HG03342 (cell line): ENCODE data around the gene APOB.

Experiments used
- ATAC-seq: cut with Tn5 transposase; IDR thresholded peaks from one replicate; pipeline ENCODE4 v1.9.1; 2021; ENCODE audit warnings: mild to moderate bottlenecking, moderate library complexity; ENCODE audit not compliant: unreplicated experiment

APOB gene

DNA sequence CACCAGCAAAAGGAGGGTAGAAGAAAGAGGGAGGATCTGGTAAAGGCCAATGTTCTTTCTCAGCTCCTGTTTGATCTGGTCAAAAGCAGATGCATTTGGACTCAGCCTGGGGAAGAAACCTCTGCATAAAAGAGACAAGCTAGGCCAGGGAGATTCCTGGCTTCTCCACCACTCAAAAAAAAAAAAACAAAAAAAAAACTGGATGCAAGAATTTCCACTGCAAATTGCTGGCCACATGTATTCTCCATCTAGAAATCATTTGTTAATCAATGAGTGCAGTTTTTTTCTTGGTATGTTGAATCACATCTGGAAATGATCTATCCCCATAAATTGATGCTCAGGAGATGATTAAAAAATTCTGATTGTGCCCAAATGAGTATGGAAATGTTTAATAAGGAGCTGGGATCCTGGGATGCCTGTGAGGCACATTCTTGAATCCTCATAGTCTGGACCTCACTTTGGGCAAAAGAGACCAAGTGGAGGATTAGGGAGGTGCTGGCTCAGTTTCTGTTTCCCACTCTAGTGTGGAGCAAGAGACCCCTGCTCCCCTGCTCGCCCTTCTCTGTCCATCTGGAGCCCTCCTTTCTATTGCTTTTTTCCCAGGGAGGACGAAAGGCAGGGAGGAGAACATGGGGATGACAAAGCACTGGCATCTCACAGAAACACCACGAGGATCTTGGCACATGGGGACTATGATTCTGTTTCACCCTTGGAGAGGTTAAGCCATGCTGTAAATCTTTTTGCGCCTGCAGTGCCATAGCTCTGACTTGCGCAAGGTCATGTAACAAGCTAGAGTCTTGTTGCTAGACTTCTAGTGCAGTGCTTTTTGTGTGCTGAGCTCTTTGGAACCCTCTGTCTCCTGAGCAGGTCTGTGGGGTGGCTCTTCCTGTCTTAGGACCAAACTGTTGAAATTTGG lies 57.6 kb downstream of the APOB start:
- no peak for ATAC-seq

DNA sequence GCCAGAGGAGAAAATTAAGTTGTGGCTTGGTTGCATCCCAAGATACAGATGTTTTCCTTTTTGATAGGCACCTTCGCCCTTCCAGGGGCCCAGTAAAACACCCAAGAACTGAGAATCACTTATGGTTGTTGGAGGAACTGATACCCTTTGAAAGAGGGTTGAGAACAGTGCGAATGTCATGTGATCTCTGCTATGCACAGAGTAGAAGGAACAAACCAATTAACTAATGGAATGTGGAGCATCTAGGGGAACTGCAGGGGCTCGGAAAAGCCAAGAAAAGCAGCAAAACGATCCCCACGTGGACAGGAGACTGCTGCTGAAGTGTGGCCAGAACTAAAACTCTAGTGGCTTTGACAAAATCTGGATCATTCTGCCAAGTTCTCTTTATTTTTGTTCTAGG lies 58.8 kb downstream of the APOB start:
- no peak for ATAC-seq

DNA sequence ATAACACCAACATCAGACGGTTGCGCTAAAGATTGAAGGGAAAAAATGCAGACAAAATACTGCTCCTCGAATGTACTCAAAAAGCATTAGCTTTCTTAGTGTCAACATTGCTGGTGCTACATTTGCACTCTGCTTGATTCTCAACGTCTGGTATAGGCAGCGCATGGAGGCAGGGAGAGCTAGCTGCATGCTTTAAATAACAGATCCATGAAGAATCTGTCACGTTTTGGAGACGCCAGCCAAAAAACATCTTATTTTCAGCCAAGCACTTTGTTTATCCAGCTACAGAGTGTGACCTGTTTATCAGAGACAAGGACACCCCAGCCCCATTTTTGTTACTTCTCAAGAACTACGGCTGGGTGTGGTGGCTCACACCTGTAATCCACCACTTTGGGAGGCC lies 59.5 kb downstream of the APOB start:
- ATAC-seq = no peak

DNA sequence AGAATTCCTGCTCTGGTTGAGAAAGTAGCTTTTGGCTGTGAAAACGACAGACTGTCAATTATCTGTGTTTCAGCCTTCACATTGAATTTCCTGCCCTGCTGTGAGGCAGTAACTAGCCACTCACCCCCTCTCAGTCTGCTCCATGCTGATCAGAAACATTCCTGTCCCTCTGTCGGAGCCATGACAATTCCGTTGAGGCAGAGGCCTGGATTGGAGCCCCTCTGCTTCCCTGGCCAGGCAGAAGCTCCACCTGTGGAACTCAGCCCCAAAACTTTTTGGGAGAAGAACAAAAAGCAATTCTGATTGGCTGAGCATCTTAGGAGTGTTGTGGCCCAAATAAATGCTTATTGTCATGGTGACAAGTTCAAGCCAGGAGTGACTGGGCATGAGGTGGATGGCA lies 60.0 kb downstream of the APOB start:
- no peak for ATAC-seq

DNA sequence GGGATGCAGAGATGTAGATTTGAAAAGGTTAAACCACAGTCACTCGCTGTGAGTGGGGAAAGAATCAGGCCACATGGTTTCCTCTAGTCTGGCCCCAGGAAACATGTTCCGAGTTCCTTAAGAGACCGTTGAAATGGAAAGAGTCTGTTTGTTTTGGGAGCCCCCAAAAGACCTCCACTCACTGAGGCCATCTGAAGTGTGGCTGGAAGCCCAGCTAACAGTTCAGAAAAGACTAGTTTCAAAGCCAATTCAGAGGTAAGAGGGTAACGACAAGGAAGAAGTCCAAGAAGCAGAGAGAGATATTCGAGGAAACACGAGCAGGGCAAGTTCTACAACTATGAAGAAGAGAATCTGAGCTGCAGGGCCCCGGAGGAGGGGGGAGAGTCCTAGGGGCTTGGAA lies 61.0 kb downstream of the APOB start:
- no peak for ATAC-seq

DNA sequence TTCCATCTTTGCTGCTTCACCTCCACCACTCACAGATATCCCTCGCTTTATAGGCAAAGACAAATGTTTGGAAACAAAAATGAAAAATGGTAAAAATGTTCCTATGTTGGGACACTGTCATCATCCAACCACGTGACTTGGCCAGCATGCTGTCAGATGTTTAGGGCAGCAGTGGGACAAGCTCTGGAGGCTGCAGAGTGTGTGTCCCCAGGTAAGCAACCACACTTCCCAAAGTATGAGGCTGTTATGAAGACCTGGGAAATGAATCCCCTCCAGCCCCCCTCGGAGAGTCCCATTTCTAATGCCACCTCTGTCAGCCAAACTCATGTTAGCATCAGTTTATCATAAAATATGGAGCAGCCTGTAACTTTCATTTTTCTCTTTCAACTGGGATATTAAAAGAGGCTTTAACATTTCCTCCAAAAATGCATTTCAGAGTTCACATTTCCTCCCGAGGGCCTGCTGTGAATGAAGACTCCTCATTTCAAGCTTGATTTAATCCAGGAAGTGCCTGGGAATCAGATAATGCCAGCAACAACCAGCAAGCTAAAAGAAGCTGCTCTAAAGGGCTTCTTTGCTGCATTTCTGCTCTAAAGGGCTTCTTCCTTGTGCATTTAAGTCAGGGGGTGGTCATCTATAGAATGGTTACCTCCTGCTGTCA lies 66.2 kb downstream of the APOB start:
- ATAC-seq = no peak

DNA sequence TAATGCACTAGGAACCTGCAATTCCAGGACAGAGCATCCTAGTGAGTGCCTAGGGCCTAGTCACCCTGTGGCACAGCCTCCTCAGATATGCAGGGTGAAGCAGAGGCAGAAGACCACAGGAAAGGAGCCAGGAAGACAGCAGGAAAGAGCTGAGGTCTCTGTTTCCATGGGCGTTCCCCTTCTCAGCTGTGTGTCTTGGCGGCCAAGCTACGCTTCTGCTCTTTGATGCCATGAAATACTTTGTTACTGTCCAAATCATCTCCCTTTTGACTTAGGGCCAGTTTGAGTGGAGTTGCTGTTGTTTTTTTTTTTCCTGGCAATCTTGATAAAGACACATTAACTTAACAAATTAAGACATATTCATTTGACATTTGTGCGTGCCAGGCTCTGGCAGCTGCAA lies 67.3 kb downstream of the APOB start:
- ATAC-seq = no peak

DNA sequence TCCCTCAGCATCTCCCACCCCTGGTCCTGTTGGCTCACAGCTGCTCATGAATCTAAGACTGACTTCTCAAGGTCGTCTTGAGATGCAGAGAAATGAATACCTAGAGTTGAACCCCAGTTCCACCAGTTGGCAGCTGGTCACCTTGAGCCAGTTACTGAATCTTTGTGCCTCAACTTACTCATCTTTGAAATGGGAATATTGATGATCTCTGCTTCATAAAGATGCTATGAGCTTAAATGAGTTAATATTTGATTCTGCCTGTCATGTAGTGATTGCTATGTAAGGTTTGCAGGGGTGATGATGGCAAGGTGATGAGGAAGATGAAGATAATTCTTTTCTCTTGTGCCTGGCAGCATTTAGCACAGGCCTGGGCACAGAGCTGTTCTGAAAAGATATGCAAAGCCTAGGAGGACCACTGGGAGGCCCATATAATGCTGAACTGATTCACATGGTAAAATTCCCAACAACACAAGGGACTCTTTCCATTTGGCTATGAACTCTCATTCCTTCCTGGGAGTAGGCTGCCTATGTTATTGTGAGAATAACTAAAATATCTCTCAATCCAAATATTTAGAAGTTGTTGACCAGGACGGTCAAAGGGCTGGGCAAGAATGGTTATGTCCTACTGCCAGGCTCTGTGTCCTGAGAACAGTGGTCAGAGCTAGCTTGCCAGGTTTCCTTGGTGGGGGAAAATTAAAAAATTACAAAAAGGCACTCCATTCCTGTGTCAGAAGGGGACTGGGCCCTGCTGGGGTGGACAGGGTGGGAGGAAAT lies 70.9 kb downstream of the APOB start:
- ATAC-seq = no peak

DNA sequence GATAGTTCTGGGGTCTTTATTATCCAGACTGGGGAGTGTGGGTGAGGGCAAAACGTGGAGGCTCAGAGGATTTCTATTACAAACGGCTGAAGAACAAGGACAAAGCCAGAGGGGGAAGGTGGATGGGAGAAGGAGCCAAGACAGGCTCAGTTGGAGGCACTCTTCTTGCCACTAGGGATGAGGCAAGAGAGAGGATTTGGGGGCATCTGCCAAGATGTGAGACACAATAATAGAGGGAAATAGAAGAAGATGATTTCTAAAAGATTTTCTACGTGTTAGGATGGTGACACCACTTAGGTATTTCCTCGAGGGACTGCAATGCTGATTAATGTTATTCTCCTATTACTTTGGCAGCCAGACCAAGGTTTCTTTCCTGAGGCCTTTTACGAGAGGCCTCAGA lies 71.8 kb downstream of the APOB start:
- no peak for ATAC-seq

DNA sequence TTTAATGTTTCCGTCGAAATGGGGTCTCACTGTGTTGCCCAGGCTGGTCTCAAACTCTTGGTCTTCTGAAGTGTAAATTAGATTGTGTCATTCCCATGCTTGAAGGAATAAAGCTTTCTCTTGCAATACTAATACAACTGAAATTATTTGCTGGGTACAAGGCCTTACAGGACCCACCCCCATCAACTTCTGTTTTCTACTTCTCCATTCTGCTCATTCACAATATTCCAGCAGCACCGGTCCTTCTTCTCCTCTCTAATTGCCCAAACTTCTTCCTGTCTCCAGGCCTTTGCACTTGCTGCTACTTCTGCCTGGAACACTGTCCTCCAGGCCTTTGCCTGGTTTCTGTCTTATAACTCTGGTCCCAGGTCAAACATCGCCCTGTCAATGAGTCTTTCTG lies 73.8 kb downstream of the APOB start:
- ATAC-seq = no peak

DNA sequence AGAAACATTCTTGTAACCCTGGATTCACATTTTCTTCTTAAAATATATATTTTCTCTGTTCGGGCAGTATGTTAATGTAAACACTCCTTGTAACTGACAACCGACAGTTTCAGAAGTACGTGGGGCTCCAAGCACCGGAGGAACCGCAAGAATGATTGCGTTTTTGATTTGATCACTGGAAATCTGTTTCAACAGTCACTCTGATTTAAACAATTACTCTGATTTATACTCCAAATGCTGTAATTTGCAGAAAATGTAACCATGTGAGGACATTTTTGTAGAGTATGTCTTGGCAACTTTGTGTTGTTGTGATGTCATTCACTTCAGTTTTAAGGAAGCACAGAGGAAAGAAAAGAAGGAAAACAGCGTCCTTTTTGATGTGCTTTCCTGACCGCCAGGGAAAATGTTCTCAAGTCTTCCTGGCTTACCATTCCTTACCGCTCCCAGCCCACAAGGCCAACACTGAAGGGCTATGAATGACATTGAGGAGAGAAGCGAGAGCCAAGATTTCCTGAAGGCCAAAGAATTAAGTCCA lies 77.7 kb downstream of the APOB start:
- ATAC-seq = no peak

DNA sequence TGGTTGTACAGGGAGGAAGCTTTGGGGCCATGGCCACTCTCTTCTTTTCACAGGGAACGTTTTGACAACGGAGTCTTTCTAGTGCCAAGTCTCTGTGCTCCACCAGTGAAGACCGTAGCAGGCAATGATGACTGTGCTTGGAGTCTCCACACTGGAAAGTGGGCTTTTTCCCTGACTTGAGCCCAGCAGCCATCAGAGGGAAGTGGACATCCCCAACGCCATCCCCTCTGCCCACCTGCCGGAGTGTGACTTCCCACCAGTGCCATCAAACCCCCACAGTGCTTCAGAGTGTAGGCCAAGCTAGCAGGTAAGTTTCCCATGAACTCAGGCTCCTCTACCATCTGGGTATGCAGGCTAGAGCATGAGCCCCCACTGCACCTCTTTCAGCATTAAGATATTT lies 78.7 kb downstream of the APOB start:
- no peak for ATAC-seq

DNA sequence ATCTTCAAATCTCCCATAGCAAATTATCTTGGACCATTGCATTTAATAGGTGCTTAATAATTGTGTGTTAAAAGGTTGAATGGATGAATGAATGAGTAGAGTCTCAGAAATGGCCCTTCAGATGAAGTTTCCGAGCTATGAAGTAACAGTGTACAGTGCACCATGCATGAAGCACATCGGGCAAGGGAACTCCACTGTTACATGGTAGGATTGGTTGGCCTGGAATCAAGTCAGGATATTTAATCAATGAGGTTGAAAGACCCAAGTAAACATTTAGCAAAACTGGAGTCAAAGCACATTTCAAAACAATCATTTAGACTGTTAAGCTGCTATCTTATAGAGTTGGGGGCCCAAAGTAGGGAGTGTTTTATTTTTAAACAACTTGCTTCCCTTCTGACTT lies 80.0 kb downstream of the APOB start:
- ATAC-seq = no peak

DNA sequence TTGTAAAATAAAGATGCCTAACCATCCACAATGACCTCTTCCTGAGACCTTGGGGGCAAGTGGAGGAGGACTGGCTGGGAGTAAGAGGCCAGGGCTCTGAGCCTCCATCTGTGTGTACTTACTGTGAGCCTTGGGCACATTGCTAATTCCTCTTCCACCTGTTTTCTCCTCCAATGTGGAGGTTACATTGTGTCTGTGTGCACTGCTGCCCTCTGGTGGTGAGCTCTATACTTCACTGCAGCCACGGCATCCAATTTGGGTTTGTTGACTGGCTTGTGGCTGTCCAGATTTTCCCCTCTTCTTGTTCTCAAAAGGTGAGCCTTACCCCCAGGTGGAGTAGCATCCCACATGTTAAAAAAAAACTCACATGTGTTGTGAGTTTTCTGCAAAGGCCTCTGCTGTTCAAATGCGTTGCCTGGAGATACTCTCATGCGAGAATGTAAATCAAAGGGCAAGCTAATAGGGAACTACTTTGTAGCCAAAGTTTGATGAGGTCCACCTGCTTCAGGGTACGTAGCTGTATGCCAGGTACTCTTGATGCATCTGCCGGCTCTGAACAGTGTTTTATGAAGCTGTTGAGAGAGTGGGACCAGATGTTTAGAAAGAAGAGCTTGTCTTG lies 80.8 kb downstream of the APOB start:
- ATAC-seq = peak; percentile 78

DNA sequence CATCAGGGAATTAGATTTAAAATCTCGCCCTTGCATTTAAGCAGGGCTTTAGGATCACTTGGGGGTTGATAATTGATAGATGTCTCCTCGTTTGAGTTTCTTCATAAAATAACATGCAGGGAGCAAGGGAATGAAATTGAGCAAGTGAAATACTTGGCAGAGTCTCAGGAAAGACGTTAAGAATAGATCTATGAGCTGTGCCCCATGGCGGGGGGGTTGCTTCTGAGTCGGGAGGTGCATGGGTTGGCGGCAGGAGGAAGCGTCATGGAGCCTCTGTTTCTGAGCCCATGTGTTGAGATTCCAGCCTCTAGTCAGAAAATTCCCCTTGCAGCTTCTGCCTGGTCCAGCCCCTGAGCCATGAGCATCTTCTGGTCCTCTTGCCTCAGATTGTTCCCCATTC lies 82.0 kb downstream of the APOB start:
- ATAC-seq = no peak

DNA sequence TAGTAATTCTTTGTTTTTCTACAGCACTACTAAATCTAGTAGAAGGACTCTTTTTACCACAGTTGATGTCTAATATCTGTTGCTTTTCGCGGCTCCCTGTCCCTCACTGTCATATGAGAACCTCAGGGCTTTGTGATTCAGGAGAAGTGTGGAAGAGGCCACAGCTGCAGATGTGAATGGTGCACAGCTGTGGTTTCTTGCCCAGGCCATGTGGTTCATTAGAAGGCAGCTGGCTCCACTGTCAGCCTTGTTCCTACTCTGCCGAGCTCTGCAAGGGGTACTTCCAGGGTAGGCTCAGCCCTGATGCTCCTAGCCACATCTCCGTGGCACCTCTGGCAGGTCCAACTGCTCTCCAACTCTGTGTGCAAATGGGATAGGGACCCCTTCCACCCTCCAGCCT lies 83.9 kb downstream of the APOB start:
- ATAC-seq = no peak

DNA sequence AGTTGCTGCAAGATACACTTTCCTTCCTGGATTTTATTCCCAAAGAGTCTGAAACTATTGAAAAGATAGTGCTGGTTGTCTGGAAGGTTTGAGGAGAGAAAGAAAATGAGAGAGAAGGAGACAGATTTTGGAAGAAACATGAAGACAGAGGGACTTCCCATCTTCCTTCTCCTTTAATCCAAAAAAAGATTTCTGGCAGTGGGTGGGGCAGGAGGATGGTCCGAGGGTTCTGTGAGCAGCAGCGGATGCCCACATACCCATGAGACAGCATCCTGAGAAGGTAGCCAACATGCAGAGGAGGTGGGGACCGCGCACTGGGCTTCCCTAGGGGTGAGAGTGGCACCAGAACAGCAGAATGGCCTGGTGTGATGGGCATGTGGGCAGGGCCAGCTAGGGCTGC lies 84.6 kb downstream of the APOB start:
- no peak for ATAC-seq

DNA sequence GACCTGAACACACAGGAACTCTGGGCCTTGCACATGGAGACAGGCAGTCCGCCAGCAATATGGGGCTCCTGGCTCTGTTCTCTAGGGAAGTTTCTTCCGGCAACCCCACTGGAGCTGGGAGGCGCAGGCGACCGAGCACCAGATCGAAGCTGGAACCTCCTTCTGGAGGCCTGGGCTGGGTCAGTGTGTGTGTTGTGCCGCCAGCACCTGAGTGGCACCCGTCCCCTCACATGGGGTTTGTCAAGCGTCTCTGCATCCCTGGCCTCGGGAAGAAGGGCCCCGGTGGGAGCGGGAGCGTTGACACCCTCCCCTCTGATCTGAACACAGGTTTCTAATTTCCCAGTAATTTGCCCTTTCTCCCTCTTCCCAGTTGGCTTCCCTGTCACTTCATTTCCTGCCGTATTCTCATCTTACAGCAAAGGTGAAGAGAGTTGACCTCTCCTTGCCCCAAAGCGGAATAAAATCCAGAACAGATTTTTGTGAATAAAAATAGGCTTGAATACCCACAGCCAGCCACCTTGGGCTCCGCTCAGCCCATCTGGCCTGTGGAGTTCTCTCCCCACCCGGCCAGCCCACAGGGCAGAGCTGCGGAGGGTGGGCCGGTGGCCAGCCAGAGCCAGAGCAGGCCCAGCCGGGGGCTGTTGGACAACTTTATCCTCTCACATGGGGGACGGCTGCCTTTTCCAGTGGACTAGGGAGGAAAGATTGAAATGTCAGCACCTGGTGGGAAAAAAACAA lies 85.9 kb downstream of the APOB start:
- ATAC-seq = no peak

DNA sequence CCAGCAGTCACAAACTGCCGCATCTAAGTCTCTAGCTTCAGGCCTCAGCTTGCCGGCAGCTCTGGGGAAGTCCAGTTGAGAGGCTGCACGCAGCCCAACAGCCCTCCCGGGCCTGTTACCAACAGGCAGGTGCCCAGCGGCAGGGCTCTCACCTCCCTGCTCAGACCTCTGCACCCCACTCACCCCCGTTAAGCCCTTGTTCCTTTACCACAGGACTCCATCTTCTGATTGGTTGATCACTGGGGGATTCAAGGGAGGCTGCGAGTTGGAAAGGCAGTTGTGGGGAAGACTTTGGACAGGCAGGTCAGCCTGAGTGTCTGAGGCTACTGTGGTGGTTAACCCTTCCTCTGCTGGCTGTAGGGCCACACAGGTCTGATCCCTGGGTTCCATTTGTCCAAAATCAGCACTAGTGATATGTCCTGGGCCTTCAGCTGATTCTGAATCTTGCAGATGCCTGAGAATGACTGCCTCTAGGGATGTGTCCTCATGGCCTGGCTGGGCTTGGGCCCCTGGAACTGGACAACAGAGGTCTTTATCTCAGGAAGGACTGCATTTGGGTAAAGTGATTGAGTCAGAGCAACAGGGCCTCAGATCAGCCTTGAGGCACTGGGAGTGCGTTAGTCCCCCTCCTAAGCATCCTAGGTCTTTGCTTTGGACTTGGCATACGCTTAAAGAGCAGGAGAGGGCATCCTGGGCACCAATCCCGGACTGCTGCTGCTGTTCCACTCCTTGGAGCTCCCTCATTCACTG lies 88.4 kb downstream of the APOB start:
- no peak for ATAC-seq
